Dedifferentiated amniotic fluid mesenchymal stem cell (primary cell): ENCODE results near the gene TIMMDC1.
"Not testable (repeated sequence)": the region's sequence is repeated elsewhere in the genome, so short reads cannot be mapped to it uniquely, and the experiment has no call there.

Experiments
- DNase-seq: peaks from one replicate; pipeline ENCODE4 v3.0.0-alpha.2; 2016; ENCODE audit errors: extremely low spot score

Gene TIMMDC1

DNA sequence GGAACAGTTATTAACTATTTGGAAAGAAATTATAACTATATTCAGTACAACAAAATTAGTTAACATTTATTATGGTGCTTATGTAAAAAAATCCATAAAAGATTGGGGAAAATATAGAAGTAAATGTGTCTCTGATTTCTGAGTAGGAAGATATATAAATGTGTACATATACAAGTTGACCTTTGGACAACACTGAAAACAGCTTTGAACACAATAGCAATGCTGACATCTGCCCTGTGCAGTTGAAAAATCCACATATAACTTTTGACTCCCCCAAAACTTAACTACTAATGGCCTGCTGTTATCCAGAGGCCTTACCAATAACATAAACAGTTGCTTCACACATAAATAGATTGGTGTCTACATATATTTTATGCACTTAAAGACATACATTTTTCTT, 12.3 kb downstream of the TIMMDC1 start:
- DNase-seq = no peak

DNA sequence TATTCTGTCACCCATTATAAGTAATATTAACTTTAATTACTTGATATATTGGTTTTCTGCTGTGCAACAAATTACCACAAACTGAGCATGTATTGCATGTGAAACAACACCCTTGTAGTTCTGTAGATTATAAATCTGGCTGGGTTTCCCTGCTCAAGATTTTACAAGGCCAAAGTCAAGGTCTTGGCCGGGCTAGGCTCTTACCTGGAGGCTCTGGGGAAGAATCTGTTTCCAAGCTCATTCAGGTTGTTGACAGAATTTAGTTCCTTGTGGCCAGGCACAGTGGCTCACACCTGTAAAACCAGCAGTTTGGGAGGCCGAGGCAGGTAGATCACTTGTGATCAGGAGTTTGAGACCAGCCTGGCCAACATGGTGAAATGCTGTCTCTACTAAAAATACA, 16.3 kb downstream of the TIMMDC1 start:
- DNase-seq = no peak

DNA sequence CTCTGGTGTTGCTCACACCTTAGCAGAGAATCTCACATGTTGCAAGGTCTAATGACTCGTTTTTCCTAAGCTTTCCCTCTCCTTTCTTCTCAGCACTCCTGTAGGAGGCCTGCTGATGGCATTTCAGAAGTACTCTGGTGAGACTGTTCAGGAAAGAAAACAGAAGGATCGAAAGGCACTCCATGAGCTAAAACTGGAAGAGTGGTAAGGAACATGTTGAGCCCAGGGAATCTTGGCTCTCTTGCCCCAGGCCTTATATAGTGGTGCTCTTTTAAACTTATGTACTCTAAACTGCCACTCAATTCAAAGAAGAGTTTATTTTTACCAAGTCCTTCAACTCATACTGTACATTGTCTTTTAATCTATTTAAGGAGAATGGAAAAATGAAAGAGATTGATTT, 18.8 kb downstream of the TIMMDC1 start:
- DNase-seq = no peak

DNA sequence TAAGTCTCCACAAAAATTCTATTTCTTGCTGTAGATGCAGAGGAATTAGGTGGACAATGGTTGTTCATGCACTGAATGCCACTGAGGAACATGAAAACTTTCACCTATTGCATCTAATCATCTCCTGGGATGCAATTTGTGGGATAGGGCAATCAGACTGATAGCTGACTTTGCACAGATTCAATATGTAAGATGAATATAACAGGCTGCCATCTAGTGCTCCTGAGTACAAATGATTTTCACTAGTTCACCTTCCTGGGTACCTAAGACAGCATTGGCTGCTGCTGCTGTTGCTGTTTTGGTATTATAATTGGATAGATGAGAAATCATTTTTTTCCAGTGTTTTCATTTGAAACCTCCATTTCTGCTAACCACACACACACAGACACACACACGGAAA, 19.7 kb downstream of the TIMMDC1 start:
- DNase-seq = no peak

DNA sequence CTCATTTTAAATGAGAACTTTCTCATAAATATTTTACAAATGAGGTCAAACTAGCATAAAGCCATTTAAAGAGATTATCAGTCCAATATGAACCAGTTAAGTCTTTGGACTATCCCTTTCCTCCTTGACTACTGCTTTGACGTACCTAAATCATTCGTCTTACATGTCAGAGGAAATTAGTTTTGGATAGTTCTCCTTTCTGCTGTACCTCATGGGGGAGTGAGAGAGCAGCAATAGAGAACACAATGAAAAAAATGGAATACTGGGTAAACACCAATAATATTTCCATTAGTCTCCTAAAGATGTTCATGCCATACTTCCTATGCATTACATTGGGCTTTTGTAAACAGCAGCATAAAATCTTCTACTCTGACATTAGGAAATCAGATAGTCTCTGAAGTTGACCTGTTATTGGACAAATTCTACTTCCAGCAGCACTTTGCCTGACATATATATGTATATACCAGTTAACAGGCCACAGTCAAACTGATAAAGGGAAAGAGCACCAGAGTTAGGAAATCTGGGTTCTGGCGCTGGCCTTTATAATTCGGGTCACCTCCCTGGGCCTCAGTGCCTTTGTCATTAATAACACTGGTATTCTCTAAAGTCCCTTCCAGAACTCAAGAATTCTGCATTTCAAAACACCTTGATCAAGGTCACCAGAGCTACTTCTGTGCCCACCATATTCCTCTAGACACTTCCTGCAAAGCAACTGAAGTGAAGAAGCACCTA, 26.8 kb downstream of the TIMMDC1 start:
- DNase-seq = no peak

DNA sequence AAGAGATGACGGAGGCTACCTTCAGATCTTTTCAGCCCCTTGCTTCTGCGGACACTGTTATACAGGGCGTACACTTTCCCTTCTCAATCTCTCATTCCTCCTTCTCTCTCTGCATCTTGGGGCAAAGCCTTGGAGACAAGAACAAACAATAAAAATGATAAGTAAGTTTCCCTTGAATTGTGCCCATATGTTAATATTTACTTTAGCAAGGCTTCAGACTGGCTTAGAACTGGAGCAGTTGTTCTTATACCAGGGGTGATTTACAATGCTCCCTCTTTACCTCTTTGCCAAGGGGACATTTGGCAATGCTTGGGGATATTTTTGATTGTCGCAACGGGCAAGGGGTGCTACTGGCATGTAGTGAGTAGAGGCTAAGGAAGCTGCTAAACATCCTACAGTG, 29.4 kb downstream of the TIMMDC1 start:
- no peak for DNase-seq

DNA sequence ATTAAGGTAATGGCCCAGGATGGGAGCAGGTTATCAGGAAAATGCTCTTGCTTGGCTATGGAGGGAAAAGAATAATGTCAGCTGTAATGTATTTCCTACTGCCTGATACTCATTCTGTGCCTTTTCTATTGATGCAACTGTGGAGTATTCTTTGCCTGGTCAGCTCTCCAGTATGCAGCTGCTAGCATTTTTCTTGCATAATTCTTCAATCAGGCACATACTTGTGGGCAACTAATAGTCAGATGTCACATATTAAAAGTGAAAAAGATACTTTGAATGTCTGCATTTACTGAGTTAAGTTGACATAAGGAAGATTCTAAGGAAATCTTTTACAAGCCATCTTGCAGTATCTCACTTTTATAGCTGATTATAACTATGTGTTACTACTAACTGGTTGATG, 31.5 kb downstream of the TIMMDC1 start:
- DNase-seq = peak; percentile 64

DNA sequence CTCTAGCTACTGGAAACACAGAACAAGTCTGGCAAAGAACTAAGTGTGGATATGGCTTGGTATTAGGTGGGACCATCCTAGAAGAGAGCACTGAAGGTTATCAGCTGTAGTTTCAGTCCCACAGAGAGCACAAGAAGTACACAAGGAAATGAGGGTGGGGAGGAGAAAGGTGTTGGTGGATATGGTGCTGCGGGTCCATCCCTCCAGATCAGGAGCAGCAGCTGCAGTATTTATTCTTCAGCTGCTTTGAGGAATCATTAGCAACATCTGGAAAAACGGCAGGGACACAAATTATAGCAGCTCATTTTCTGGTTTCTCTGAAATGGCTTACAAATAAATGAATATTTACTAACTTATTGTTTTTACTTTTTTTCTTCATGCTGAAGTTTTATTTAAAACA, 32.1 kb downstream of the TIMMDC1 start:
- no peak for DNase-seq

DNA sequence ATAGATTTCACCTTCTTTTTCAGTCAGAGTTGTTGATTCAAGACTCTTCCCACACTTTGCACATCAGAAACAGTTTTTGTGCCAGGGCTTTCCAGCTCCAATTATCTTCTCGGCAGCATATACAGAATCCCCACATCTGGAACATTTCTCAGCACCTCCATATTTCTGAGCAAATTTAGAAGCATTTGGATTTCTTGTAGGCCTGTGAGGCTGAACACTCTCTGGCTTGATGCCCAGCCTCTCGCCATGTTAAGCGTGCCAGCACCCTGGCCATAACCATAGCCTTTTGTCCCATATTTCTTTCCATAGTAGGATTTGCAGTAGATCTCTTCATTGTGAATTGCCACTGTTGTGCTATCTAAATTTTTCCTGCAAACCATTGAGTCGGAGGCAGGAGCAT, 32.8 kb downstream of the TIMMDC1 start:
- no peak for DNase-seq

DNA sequence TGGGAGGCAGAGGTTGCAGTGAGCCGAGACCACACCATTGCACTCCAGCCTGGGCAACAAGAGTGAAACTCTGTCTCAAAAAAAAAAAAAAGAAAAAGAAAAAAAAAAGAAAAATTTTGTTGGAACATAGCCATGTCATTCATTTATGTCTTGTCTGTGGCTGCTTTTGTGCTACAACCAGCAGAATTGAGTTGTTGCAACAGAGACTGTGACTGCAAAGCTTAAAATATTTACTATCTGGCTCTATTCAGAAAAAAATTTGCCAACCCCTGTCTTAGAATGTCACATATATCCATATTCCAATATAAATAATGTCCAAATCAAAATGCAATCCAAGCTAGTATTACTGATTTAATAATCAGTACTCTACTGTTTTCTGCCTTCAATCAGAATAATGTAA, 35.9 kb downstream of the TIMMDC1 start:
- no peak for DNase-seq

DNA sequence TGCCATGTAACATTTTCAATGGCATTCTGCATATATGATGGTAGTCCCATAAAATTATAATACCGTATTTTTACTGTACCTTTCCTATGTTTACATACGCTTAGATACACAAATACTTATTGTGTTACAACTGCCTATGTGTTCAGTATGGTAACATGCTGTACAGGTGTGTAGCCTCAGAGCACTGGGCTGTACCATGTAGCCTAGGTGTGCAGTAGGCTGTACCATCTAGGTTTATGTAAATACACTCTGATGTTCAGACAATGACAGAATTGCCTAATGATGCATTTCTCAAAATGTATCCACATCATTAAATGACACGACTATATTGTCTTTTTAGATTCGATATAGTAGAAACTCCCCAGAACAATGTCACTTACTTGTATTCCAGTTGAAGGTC, 38.4 kb downstream of the TIMMDC1 start:
- DNase-seq = no peak

DNA sequence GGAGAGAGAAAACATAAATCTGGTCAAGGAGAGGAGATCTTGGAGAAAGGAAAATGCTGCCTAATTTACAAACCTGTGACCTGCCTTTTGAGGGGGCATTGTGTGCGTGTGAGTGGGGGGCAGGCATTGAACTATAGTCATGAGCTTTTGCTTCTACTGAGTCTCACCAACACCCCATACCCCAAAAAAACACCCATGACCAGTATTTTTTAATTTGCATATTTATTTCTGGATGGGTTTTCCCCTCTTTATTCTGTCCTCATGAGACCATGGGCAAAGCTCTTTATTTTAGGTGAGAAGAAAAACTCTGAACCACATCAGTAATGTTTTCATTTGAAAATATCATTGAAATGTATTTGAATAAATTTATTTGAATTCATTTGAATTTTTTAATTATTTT, 40.4 kb downstream of the TIMMDC1 start:
- DNase-seq = no peak

DNA sequence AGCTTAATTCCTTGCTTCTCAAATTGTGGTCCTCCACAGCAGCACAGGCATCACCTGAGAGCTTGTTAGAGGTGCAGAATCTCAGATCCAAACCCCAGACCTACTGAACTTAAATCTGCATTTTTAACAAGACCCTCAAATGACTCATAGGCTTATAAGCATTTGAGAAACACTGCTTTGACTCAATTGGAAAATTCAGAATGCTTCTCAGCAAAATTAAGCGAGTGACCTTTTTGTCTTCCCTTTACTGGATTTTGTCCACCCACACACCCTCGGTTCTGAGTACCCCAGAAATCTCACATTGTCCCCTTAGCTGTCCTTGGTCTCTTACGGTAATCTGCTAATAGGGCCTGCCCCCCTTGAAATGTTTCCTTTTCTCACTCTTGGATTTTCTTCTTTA, 43.2 kb downstream of the TIMMDC1 start:
- DNase-seq = no peak

DNA sequence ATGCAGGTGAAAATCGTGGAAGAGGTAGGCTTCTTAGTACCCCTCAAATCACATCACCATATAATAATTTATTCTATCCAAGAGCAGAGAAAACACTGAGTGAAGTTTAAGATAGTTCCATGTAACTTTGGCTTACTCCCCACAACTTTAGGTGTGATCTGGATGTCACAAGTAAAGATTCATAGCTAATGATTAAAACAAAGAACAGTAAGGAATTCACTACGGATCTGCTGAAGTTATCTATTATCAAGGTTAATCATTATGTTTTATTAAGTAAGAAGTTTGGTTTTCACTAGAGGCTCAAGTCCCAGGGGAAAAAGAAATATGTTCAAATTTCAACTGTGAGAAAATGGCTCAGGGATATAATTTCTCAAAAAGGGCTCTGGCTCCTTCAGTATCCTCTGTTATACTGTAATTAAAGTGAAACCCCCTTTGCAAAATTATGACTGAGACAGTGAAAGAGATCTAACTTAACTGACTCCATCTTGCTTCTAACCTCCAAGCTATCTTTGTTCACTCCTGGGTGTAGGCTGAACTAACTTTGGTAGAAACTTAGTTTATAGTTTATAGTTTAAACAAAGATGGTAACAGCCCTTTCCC, 43.9 kb downstream of the TIMMDC1 start:
- no peak for DNase-seq

DNA sequence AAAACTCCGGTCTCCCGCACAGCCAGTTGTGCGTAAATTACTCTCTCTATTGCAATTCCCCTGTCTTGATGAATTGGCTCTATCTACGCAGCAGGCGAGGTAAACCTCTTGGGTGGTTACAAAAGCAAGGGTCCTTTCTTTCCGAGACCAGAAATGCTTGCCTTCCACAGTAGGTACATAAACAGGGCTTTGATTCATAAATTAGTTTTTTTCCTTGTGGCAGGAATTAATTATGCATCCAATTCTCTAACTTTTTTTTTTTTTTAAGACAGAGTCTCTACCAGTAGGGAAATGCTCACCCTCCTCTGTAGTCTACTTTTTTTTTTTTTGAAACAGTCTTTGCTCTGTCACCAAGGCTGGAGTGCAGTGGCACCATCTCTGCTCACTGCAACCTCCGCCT, 44.8 kb downstream of the TIMMDC1 start:
- no peak for DNase-seq

DNA sequence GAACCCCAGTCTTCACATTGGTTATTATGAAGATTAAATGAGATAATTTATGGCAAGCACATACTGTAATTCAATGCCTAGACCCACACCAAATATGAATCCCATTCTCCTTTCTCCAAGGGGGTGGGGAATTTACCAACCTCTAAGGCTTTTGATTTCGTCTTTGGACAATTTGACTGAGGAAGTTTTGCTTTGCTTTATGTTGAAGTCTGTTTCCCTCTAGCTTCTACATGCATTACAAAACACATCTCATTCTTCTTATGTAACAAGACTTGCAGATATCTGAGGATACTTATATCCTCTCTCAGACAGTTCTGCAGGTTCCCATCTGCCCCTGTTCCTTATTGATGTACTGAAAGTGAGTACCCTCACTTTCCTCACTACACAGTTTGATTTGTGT, 48.9 kb downstream of the TIMMDC1 start:
- no peak for DNase-seq

DNA sequence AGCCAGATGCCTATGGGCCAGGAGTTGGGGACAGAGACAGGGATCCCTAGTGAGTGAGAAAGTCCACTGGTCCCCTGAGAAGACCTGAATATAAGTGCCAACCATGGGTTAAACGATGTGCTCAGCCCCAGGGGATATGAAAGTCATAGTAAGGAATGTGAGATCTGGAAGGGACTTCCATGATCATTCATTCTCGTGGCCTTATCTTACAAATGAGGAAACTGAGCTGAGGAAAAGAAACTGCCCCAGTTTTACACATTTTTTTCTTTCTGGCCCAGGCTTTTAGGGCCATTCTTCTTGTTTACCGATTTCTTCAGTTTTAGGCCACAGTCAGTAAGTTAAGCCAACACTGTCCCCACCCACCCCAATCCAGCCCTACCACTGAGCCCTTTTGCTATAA, 50.0 kb downstream of the TIMMDC1 start:
- DNase-seq = no peak

DNA sequence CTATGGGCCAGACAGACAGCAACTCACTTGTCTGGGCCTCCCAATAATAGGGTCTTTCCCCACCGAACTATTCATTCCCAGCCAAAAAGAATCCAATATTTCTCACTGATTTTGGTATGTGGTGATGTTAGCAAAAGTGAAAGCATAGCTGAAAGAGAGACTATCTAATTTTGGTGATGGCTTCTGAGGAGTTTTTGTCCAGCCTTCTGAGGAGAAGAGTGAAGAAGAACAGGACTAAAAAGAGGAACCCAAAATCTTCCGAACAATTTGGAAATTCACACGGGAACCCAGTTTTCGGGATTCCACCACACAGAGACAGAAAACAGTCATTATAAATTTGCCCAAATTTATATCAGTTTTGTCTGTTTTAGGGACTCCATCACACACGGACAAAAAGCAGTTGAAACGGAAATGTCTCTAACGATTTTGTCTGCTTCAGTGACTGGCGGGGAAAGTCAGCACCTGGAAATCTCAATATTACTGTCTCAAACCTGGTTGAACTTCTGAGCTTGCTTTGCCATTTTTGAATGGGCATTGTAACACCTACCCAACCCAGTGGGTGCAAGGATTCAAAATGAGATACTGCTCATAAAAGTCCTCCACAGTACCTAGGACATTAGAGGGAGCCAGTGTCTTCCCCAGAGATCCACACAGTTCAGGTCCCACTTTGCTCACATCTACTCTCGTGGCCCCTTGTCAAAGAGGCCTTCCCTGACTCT, 52.0 kb downstream of the TIMMDC1 start:
- no peak for DNase-seq

DNA sequence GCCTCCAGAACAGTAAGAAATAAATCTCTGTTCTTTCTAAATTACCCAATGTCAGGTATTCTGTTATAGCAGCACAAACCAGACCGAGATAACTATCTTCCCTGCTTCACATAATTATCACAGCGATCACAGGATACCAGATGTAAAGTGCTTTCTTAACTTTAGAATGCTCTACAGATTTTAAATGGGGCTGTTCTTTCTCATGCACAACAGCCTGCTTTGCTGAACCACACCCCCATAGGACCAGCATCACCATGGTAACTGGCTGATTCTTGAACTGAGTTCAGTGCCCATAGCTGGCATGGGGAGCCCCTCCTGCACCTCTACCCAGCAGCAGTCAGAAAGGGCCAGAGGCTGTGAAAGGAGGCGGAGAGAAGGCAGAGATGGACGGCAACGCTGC, 53.3 kb downstream of the TIMMDC1 start:
- no peak for DNase-seq

DNA sequence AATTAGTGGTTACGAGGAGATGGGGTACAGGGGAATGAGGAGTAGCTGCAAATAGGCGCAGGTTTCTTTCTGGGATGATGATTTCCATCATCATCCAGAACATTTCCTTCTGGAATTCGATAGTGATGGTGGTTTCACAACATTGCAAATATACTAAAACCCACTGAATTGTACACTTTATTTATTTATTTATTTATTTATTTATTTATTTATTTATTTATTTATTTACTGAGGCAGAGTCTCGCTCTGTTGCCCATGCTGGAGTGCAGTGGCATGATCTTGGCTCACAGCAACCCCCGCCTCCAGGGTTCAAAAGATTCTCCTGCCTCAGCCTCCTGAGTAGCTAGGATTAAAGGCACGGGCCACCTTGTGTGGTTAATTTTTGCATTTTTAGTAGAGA, 54.6 kb downstream of the TIMMDC1 start:
- DNase-seq = not testable (repeated sequence)

DNA sequence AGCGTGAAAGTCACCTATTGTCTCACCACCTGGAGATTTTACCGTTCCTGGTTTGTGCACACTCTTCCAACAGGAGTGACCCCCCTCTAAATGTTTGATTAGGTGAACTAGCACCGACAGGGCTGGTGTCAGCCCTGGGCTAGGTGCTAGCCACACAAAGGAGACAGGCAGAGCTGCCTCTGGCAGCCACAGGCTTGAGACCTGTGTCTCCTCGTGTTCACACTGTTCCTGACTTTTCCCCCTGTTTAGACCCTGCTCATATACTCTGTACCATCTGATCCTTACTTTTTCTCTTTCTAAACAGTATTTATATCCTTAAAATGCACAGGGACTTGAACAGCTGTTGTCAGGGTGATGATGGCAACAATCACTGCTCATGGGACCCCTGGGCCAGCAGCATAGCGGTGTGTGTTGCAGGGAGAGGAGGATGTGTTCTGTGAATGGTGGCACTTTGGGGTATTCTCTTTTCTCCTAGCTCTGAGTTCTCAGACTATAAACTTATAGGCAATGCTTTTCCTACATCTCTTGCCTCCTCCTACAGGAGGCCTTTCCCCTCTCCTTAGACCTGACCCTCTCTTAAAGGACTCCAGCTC, 55.6 kb downstream of the TIMMDC1 start:
- no peak for DNase-seq

DNA sequence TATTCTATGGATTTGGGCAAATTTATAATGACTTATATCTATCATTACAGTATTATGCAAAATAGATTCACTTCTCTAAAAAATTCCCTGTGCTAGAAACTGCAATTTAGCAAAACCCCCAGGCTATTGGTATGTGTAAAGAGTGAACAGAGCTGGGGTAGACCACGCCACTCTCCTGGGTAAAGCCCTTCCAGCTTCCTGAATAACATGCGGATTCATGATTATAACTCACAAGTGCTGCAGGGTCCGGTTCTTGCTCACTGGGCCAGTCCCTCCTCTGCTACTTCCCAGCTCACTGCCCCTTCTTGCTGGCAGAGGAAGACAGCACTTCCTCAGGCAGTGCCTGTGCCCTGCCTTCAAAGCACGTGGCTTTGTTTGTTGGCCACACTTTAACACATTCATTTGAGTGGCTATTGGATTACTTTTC, 57.0 kb downstream of the TIMMDC1 start:
- no peak for DNase-seq

DNA sequence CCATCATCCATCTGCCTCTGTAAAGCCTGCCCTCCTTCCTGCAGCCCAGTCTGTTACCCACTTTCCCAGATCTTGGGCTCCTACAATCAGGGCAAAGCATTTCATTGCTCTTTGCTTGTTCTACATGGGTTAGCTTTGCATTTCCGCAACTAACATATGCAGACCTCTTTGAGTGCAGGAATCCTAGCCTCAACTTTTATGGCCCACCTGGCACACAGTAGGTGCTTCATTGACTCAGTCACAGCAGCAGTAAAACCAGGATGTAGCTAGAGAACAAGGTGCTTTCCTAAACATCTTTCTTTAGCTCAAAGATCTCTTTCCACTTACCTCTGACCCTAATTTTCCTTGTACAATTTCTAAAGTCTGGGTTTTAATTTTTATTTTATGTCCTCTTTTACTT, 57.6 kb downstream of the TIMMDC1 start:
- DNase-seq = no peak
